Panc1 (cell line): ENCODE results near the gene RPS15.

Experiments used
- CTCF ChIP-seq: fragments of 450-650 bp; IDR thresholded peaks from 2 replicates; pipeline ENCODE4 v1.5.1; 2017; ENCODE audit warnings: mild to moderate bottlenecking
- POLR2AphosphoS5 ChIP-seq: IDR thresholded peaks from 2 replicates; pipeline ENCODE4 v1.6.1; 2012; ENCODE audit warnings: mild to moderate bottlenecking, low read depth, low read length, moderate library complexity
- REST ChIP-seq, 2 experiments: IDR thresholded peaks; 2 replicates each; pipeline ENCODE4 v1.6.1; 2011 to 2012; ENCODE audit warnings: low read depth in 2 of 2, control low read depth in 1 of 2, low read length in 1 of 2, mild to moderate bottlenecking in 1 of 2, moderate library complexity in 1 of 2; ENCODE audit not compliant: insufficient read depth in 1 of 2

GRCh38 chr19:1435378-1435989, 2.7 kb upstream of the RPS15 start:
- TF ChIP-seq CTCF (no peak), POLR2AphosphoS5 (no peak), REST (IDR thresholded peaks at IDR 0.05; ENCODE audit: insufficient read depth in 1 of 2, low read depth in 2 of 2, low read length in 1 of 2) (no peak)
